K562 (cell line): ENCODE data around the gene HELZ. TPM values are rescaled to one million over a fixed set of nuclear protein-coding genes. Genes with fewer than 3 reads are reported as not detected.

Source experiments
- ATAC-seq: fragments of 200-7000 bp; cut with Tn5 transposase; 3 replicates; pipeline ENCODE4 v1.9.1; 2020; ENCODE audit warnings: moderate library complexity
- BruUV-seq: library from RNA; stranded (reverse); fragments of 400-500 nt; replicated peaks from 2 replicates; lab custom pipeline; 2021; lab: Mats Ljungman, UMichigan
- CTCF ChIA-PET: fragments of 300-600 bp; formaldehyde crosslinking; extraction: SDS; loops from one replicate; lab custom pipeline; 2021; ENCODE audit warnings: low intra/inter-chr PET ratio; lab: Yijun Ruan, JAX
- POLR2A ChIA-PET: fragments of 300-600, 350-650 bp; sonication (Branson Sonifier 250); formaldehyde crosslinking; extraction: SDS; loops from one replicate; lab custom pipeline; 2021; ENCODE audit warnings: antibody characterized with exemption, inconsistent platforms; lab: Yijun Ruan, JAX
- DNase-seq, 4 experiments: peaks; one replicate each; pipeline versions ENCODE4 v3.0.0 to v3.0.0-alpha.2; 2011 to 2018; ENCODE audit warnings: low spot score in 3 of 4, mixed read lengths in 3 of 4; ENCODE audit errors: extremely low read depth in 1 of 4
- FAIRE-seq: peaks from 2 replicates; lab custom pipeline; 2011; peaks lifted over from hg19 to GRCh38; lab: Jason Lieb, UNC
- H2AFZ ChIP-seq: 2 replicates; pipeline ENCODE4 v1.6.0; 2011; ENCODE audit warnings: low read depth, low read length, control low read depth, inconsistent platforms
- H3K27ac ChIP-seq: fragments of 200-600 bp; 3 replicates; pipeline ENCODE4 v1.8.0; 2011; ENCODE audit warnings: low read depth, mild to moderate bottlenecking, control low read depth, inconsistent platforms, low read length, moderate library complexity, mixed read lengths; ENCODE audit errors: extremely low read depth
- H3K27me3 ChIP-seq, 2 experiments: fragments of 300-600 bp in 1 of 2; 2 replicates in 1 of 2; 3 replicates in 1 of 2; pipeline versions ENCODE4 v1.6.0 to v1.8.0; 2011; ENCODE audit warnings: inconsistent platforms in 2 of 2, low read length in 2 of 2, mild to moderate bottlenecking in 1 of 2, mixed read lengths in 1 of 2, moderate library complexity in 1 of 2; ENCODE audit not compliant: control insufficient read depth in 2 of 2, insufficient read depth in 2 of 2
- H3K36me3 ChIP-seq: fragments of 300-600 bp; 3 replicates; pipeline ENCODE4 v1.8.0; 2011; ENCODE audit warnings: mild to moderate bottlenecking, low read length, inconsistent platforms; ENCODE audit not compliant: control insufficient read depth, insufficient read depth
- H3K4me1 ChIP-seq, 2 experiments: fragments of 200-600 bp in 1 of 2; replicated peaks in 1 of 2; 2 replicates in 1 of 2; 3 replicates in 1 of 2; pipeline versions ENCODE4 v1.5.1 to v1.8.0; 2011; ENCODE audit warnings: inconsistent platforms in 2 of 2, low read length in 2 of 2, mild to moderate bottlenecking in 1 of 2, mixed read lengths in 1 of 2, moderate library complexity in 1 of 2; ENCODE audit not compliant: control insufficient read depth in 2 of 2, insufficient read depth in 2 of 2
- H3K4me2 ChIP-seq: 2 replicates; pipeline ENCODE4 v1.6.1; 2011; ENCODE audit warnings: low read length, control low read depth, inconsistent platforms, mixed read lengths; ENCODE audit not compliant: insufficient read depth
- H3K4me3 ChIP-seq: fragments of 200-600 bp; sonication (generic), shearing (Covaris generic); 2 replicates; pipeline ENCODE4 v1.5.1; 2016; ENCODE audit warnings: control low read depth, inconsistent platforms
- H3K79me2 ChIP-seq: fragments of 200-600 bp; 3 replicates; pipeline ENCODE4 v1.8.0; 2011; ENCODE audit warnings: low read length, inconsistent platforms; ENCODE audit not compliant: control insufficient read depth, insufficient read depth
- H3K9ac ChIP-seq, 2 experiments: 2 replicates each; pipeline versions ENCODE4 v1.6.0 to v1.6.1; 2011; ENCODE audit warnings: low read depth in 2 of 2, low read length in 2 of 2, control low read depth in 1 of 2, inconsistent platforms in 1 of 2, mild to moderate bottlenecking in 1 of 2, mixed read lengths in 1 of 2; ENCODE audit not compliant: insufficient read depth in 1 of 2
- H3K9me1 ChIP-seq: one replicate; pipeline ENCODE4 v1.6.0; 2011; ENCODE audit warnings: inconsistent platforms, mild to moderate bottlenecking, low read length, moderate library complexity; ENCODE audit not compliant: control insufficient read depth, insufficient read depth
- H3K9me3 ChIP-seq: replicated peaks from 2 replicates; pipeline ENCODE4 v1.5.1; 2011; ENCODE audit warnings: low read depth, low read length, inconsistent platforms; ENCODE audit not compliant: control insufficient read depth, insufficient read depth
- H4K20me1 ChIP-seq: replicated peaks from 2 replicates; pipeline ENCODE4 v1.6.1; 2011; ENCODE audit warnings: low read length, inconsistent platforms, mixed read lengths; ENCODE audit not compliant: control insufficient read depth, insufficient read depth
- CREB3 ChIP-seq: fragments of 450-650 bp; conservative IDR thresholded peaks from 2 replicates; pipeline ENCODE4 v1.6.1; 2016; ENCODE audit warnings: missing genetic modification characterization, low read depth, mild to moderate bottlenecking, missing compliant biosample characterization, moderate library complexity
- ETV1 ChIP-seq: fragments of 450-650 bp; conservative IDR thresholded peaks from 2 replicates; pipeline ENCODE4 v1.6.1; 2016; ENCODE audit warnings: missing genetic modification characterization, control low read depth, low read depth, missing compliant biosample characterization
- HDAC8 ChIP-seq: fragments of 450-650 bp; IDR thresholded peaks from 2 replicates; pipeline ENCODE4 v1.6.1; 2016; ENCODE audit warnings: mild to moderate bottlenecking, missing genetic modification characterization, moderate library complexity, missing compliant biosample characterization
- HSF4 ChIP-seq: fragments of 250-450 bp; sonication (Bioruptor Pico); IDR thresholded peaks from 2 replicates; pipeline ENCODE4 v2.1.2; 2022; ENCODE audit warnings: mild to moderate bottlenecking, moderate library complexity, borderline replicate concordance
- KLF13 ChIP-seq: fragments of 450-650 bp; IDR thresholded peaks from 2 replicates; pipeline ENCODE4 v1.6.1; 2016; ENCODE audit warnings: missing genetic modification characterization, low read depth, mild to moderate bottlenecking, missing compliant biosample characterization, moderate library complexity, borderline replicate concordance
- SLC30A9 ChIP-seq: fragments of 250-450 bp; sonication (Bioruptor Pico); IDR thresholded peaks from 2 replicates; pipeline ENCODE4 v1.8.0; 2022; ENCODE audit warnings: mild to moderate bottlenecking, moderate library complexity
- SMARCA4 ChIP-seq: fragments of 450-650 bp; IDR thresholded peaks from 2 replicates; pipeline ENCODE4 v1.6.1; 2016
- SREBF2 ChIP-seq: sonication (generic); formaldehyde crosslinking; IDR thresholded peaks from 2 replicates; pipeline ENCODE4 v1.4.0; 2020; ENCODE audit warnings: mild to moderate bottlenecking, missing genetic modification reagents
- SRF ChIP-seq, 2 experiments: fragments of 250-450, 450-650 bp in 1 of 2; sonication (Bioruptor Pico) in 1 of 2; sonication (generic) in 1 of 2; formaldehyde crosslinking; IDR thresholded peaks; 2 replicates each; pipeline versions ENCODE4 v1.5.0 to v1.5.1; 2020 to 2022; ENCODE audit warnings: mild to moderate bottlenecking in 1 of 2, missing genetic modification reagents in 1 of 2
- TAF7 ChIP-seq: fragments of 450-650 bp; IDR thresholded peaks from 2 replicates; pipeline ENCODE4 v1.6.1; 2016; ENCODE audit warnings: missing genetic modification characterization, missing compliant biosample characterization
- ZC3H11A ChIP-seq: IDR thresholded peaks from 2 replicates; pipeline ENCODE4 v1.6.1; 2012; ENCODE audit warnings: low read depth, low read length, improper control_type of control experiment
- ZC3H4 ChIP-seq: sonication (generic); formaldehyde crosslinking; IDR thresholded peaks from 2 replicates; pipeline ENCODE4 v1.9.0; 2021; ENCODE audit warnings: missing genetic modification reagents, borderline replicate concordance
- ZNF146 ChIP-seq: IDR thresholded peaks from one replicate; pipeline ENCODE4 v1.6.1; 2018; ENCODE audit warnings: missing compliant biosample characterization; ENCODE audit not compliant: unreplicated experiment
- ZNF592 ChIP-seq: fragments of 450-650 bp; IDR thresholded peaks from 2 replicates; pipeline ENCODE4 v1.6.1; 2017; ENCODE audit warnings: antibody characterized with exemption, mild to moderate bottlenecking
- WGBS: fragments of 100-300 bp; shearing (Covaris generic); methylation state at CpG from one replicate; pipeline ENCODE4 v1.1.6; 2016; ENCODE audit warnings: low coverage, mixed read lengths; ENCODE audit not compliant: insufficient coverage; ENCODE audit errors: missing lambda C conversion rate; 5-methylcytosine and 5-hydroxymethylcytosine counted together
- in situ Hi-C: fragments of 300-500 bp; cut with MboI; formaldehyde crosslinking; loops from 4 replicates; pipeline ENCODE4 v1.15.0; 2018; ENCODE audit warnings: inconsistent platforms, mixed read lengths
- intact Hi-C: fragments of 100-400 bp; cut with micrococcal nuclease; formaldehyde crosslinking; loops from 2 replicates; pipeline ENCODE4 v1.14.2; 2022
- polyA plus RNA-seq, 8 experiments: library from polyadenylated mRNA; depleted of rRNA in 4 of 8; stranded (reverse) in 5 of 8; unstranded in 3 of 8; fragments of >200 nt; fragmentation: Nextera tagmentation in 2 of 8; fragmentation: Illumina TruSeq in 1 of 8; extraction: Ambion mirVana in 2 of 8; extraction: Trizol in 1 of 8; gene quantifications; 2 replicates each; pipeline versions ENCODE4 v1.2.1 to v1.2.3, GENCODE V29; 2011 to 2014; ENCODE audit warnings: inconsistent platforms in 1 of 8, missing spikeins in 1 of 8
- total RNA-seq, 7 experiments: library from RNA; depleted of rRNA in 6 of 7; stranded (reverse); fragments of >200 nt in 6 of 7; fragmentation: Illumina TruSeq in 2 of 7; extraction: Trizol in 2 of 7; gene quantifications; 2 replicates each; pipeline versions ENCODE4 v1.2.1 to v1.2.3, GENCODE V29; 2011 to 2021; ENCODE audit warnings: low replicate concordance in 1 of 7
- TF ChIP-seq, protein P1 (sequence below), 2 experiments: fragments of 250-450 bp in 1 of 2; fragments of 450-650 bp in 1 of 2; sonication (Bioruptor Pico) in 1 of 2; IDR thresholded peaks; 2 replicates each; pipeline versions ENCODE4 v1.6.1 to v1.8.0; 2016 to 2021; ENCODE audit warnings: mild to moderate bottlenecking in 2 of 2, moderate library complexity in 2 of 2, missing compliant biosample characterization in 1 of 2, missing genetic modification characterization in 1 of 2

The HELZ gene
- total and polyA plus RNA-seq, 9 of the 15 experiments (the other 6 are each of a cell fraction or from before 2014, with no cell fraction given): 5.2 to 39.8 (median 17.3) TPM

DNA sequence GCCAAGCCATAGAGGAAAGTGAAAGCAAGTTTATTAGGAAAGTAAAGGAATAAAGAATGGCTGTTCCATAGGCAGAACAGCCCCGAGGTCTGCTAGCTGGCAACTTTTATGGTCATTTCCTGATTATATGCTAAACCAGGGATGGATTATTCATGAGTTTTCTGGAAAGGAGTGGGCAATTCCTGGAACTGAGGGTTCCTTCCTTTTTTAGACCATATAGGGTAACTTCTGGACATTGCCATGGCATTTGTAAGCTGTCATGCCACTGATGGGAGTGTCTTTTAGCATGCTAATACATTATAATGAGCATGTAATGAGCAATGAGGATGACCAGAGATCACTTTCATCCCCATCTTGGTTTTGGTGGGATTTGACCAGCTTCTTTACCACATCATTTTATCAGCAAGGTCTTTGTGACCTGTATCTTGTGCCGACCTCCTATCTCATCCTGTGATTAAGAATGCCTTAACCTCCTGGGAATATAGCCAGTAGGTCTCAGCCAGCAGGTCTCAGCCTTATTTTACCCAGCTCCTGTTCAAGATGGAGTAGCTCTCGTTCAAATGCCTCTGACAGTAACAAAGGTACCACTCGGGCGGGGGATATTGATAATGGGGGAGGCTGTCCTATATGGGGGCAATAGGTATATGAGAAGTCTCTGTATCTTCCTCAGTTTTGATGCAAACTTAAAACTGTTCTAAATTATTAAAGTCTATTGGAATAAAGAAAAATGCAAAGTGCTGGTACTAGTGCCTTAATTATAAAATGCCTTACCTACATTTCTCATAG lies 38.9 kb upstream of the HELZ start:
- Histone ChIP-seq H3K79me2 (no peaks in the 10 kb centered on the region), H3K4me3 (no peak overlapping the region), H3K4me1 (no peaks in the 10 kb centered on the region), H3K9ac (no peak overlapping the region), H4K20me1 (no peaks in the 10 kb centered on the region), H3K4me2 (no peak overlapping the region), H3K27ac (no peak overlapping the region), H3K27me3 (no peaks in the 10 kb centered on the region), H3K9me3 (no peaks in the 10 kb centered on the region), H2AFZ (no peak overlapping the region), H3K36me3 (no peaks in the 10 kb centered on the region), H3K9me1 (no peaks in the 10 kb centered on the region)
- BruUV-seq: no TSS peak
- in situ Hi-C loops (no loop called here), intact Hi-C loops (no loop called here)
- no peak for ATAC-seq
- no peak for FAIRE-seq
- 18% methylated on average over 5 of the region's 5 CpGs for WGBS
- POLR2A ChIA-PET: interaction anchor here (1.0 kb wide), 1 partner anchor 69 kb away, joined by 4 read pairs; no protein-coding TSS in a partner anchor
- CTCF ChIA-PET: no interaction called here
- DNase-seq: no peak
- peak; percentile 26; the same call in 1 of the 2 replicates for TF ChIP-seq ZNF592
- TF ChIP-seq ZC3H4 (CRISPR knock-in tag): no peak
- no peak for TF ChIP-seq SLC30A9 (CRISPR knock-in tag)
- 0 out of 2 replicates have a peak, but pooled peaks have one; percentile 24 for TF ChIP-seq CREB3 (tag)
- no peak for TF ChIP-seq HSF4
- TF ChIP-seq ZC3H11A: no peak
- no peak for TF ChIP-seq ZNF146 (CRISPR knock-in tag)
- TF ChIP-seq, protein P1, sequence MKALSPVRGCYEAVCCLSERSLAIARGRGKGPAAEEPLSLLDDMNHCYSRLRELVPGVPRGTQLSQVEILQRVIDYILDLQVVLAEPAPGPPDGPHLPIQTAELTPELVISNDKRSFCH (CRISPR knock-in tag; IDR thresholded peaks at IDR 0.05): no peak
- TF ChIP-seq, protein P1 (tag; IDR thresholded peaks at IDR 0.05): 0 out of 2 replicates have a peak, but pooled peaks have one; percentile 54
- TF ChIP-seq TAF7 (tag): peak; percentile 25; the same call in 1 of the 2 replicates
- no peak for TF ChIP-seq SMARCA4
- no peak for TF ChIP-seq KLF13 (tag)
- TF ChIP-seq HDAC8 (tag): peak; percentile 55; the same call in 1 of the 2 replicates
- TF ChIP-seq SRF (CRISPR knock-in tag; IDR thresholded peaks at IDR 0.05): peak in 1 of 2 experiments; percentile 87; a peak in 2 of 4 replicates
- 0 out of 2 replicates have a peak, but pooled peaks have one; percentile 28 for TF ChIP-seq ETV1 (tag)
- TF ChIP-seq SREBF2 (CRISPR knock-in tag): no peak
